HepG2 (cell line): ENCODE results near the gene HPCAL1. TPM values are rescaled to one million over a fixed set of nuclear protein-coding genes. Genes with fewer than 3 reads are reported as not detected.
A peak's percentile ranks its signal among the peaks of the same experiment; 100 is the strongest.
"Not testable (repeated sequence)": the region's sequence is repeated elsewhere in the genome, so short reads cannot be mapped to it uniquely, and the experiment has no call there.

Experiments
- ATAC-seq: fragments of 200-7000 bp; cut with Tn5 transposase; 3 replicates; pipeline ENCODE4 v1.9.1; 2020; ENCODE audit warnings: mild to moderate bottlenecking, moderate library complexity
- BruUV-seq: library from RNA; stranded (reverse); fragments of 400-500 nt; replicated peaks from 2 replicates; lab custom pipeline; 2021; lab: Mats Ljungman, UMichigan
- CTCF ChIA-PET: fragments of 300-600 bp; formaldehyde crosslinking; extraction: SDS; loops from one replicate; lab custom pipeline; 2021; ENCODE audit warnings: low total read pairs, inconsistent platforms, low intra/inter-chr PET ratio; lab: Yijun Ruan, JAX
- POLR2A ChIA-PET: fragments of 350-600 bp; sonication (Branson Sonifier 250); formaldehyde crosslinking; loops from one replicate; lab custom pipeline; 2020; ENCODE audit warnings: antibody characterized with exemption, inconsistent platforms; lab: Yijun Ruan, JAX
- DNase-seq: peaks from one replicate; pipeline ENCODE4 v3.0.0-alpha.2; 2015; ENCODE audit warnings: low spot score
- FAIRE-seq: peaks from 3 replicates; lab custom pipeline; 2011; peaks lifted over from hg19 to GRCh38; lab: Jason Lieb, UNC
- H2AFZ ChIP-seq: one replicate; pipeline ENCODE4 v1.6.1; 2011; ENCODE audit warnings: low read length, inconsistent platforms
- H3K27ac ChIP-seq: fragments of 300-600 bp; 3 replicates; pipeline ENCODE4 v1.8.0; 2011; ENCODE audit warnings: mixed run types, mild to moderate bottlenecking, mixed read lengths, low read length, inconsistent platforms; ENCODE audit not compliant: insufficient read depth; ENCODE audit errors: extremely low read length
- H3K27me3 ChIP-seq, 2 experiments: fragments of 200-600 bp in 1 of 2; 2 replicates in 1 of 2; 3 replicates in 1 of 2; pipeline versions ENCODE4 v1.6.0 to v1.8.0; 2011; ENCODE audit warnings: low read length in 2 of 2, mild to moderate bottlenecking in 2 of 2, moderate library complexity in 2 of 2, inconsistent platforms in 1 of 2; ENCODE audit not compliant: insufficient read depth in 2 of 2, control insufficient read depth in 1 of 2
- H3K36me3 ChIP-seq, 2 experiments: fragments of 200-600 bp in 1 of 2; replicated peaks in 1 of 2; 2 replicates in 1 of 2; 3 replicates in 1 of 2; pipeline versions ENCODE4 v1.5.1 to v1.8.0; 2011; ENCODE audit warnings: low read length in 2 of 2, inconsistent platforms in 1 of 2; ENCODE audit not compliant: insufficient read depth in 2 of 2, control insufficient read depth in 1 of 2
- H3K4me1 ChIP-seq: 2 replicates; pipeline ENCODE4 v1.5.1; 2012; ENCODE audit warnings: low read length, inconsistent platforms; ENCODE audit not compliant: insufficient read depth
- H3K4me2 ChIP-seq: 2 replicates; pipeline ENCODE4 v1.6.0; 2011; ENCODE audit warnings: low read depth, low read length, inconsistent platforms
- H3K4me3 ChIP-seq, 3 experiments: fragments of 200-600 bp in 1 of 3; sonication (generic), shearing (Covaris generic) in 1 of 3; replicated peaks in 1 of 3; 2 replicates each; pipeline ENCODE4 v1.5.1; 2011 to 2016; ENCODE audit warnings: low read length in 3 of 3, inconsistent platforms in 2 of 3, low read depth in 2 of 3, mild to moderate bottlenecking in 2 of 3, control low read depth in 1 of 3, mixed read lengths in 1 of 3; ENCODE audit not compliant: insufficient read depth in 1 of 3
- H3K79me2 ChIP-seq: one replicate; pipeline ENCODE4 v1.6.1; 2011; ENCODE audit warnings: low read length, inconsistent platforms; ENCODE audit not compliant: insufficient read depth
- H3K9ac ChIP-seq: 2 replicates; pipeline ENCODE4 v1.6.0; 2011; ENCODE audit warnings: mild to moderate bottlenecking, low read depth, low read length, inconsistent platforms; ENCODE audit not compliant: insufficient read depth
- H3K9me3 ChIP-seq: 2 replicates; pipeline ENCODE4 v1.5.1; 2012; ENCODE audit warnings: mild to moderate bottlenecking, low read length
- H4K20me1 ChIP-seq: 2 replicates; pipeline ENCODE4 v1.6.0; 2011; ENCODE audit warnings: inconsistent platforms, mild to moderate bottlenecking, low read length, moderate library complexity; ENCODE audit not compliant: insufficient read depth
- ZNF12 ChIP-seq: sonication (generic); formaldehyde crosslinking; IDR thresholded peaks from 2 replicates; pipeline ENCODE4 v1.5.0; 2020; ENCODE audit warnings: missing genetic modification reagents
- ZSCAN21 ChIP-seq: sonication (generic); formaldehyde crosslinking; IDR thresholded peaks from 2 replicates; pipeline ENCODE4 v1.8.0; 2022; ENCODE audit warnings: mild to moderate bottlenecking, missing genetic modification reagents, moderate library complexity, borderline replicate concordance
- WGBS: methylation state at CpG from one replicate; pipeline ENCODE4 v1.1.6; 2017; ENCODE audit warnings: low lambda C conversion rate; 5-methylcytosine and 5-hydroxymethylcytosine counted together
- in situ Hi-C: cut with HindIII; loops from 2 replicates; pipeline ENCODE4 v1.10.0; 2017; ENCODE audit warnings: low pct_unique_long_range_greater_than_20kb; ENCODE audit not compliant: extremely low pct_ligation_motif_present
- intact Hi-C: fragments of 100-400 bp; cut with micrococcal nuclease; formaldehyde crosslinking; loops from one replicate; pipeline ENCODE4 v1.10.0; 2022; ENCODE audit not compliant: unreplicated experiment
- polyA plus RNA-seq, 8 experiments: library from polyadenylated mRNA; depleted of rRNA in 3 of 8; stranded (reverse) in 7 of 8; unstranded in 1 of 8; fragments of >200 nt; fragmentation: Illumina TruSeq in 4 of 8; extraction: Trizol in 4 of 8; gene quantifications; 2 replicates each; pipeline versions ENCODE4 v1.2.1 to v1.2.3, GENCODE V29; 2011 to 2016; ENCODE audit warnings: low read depth in 4 of 8, missing spikeins in 1 of 8, mixed read lengths in 1 of 8; ENCODE audit not compliant: insufficient read depth in 1 of 8
- total RNA-seq, 5 experiments: library from RNA; depleted of rRNA; stranded (reverse); fragments of >200 nt; fragmentation: Illumina TruSeq; extraction: Trizol; gene quantifications; 2 replicates each; pipeline ENCODE4 v1.2.3, GENCODE V29; 2016; ENCODE audit warnings: low read depth in 1 of 5

The HPCAL1 gene
- total and polyA plus RNA-seq, 2 of the 13 experiments (the other 11 are each of a cell fraction or from before 2014, with no cell fraction given): 29.5 to 29.9 TPM

GRCh38 chr2:10263526-10263925 is 39.2 kb upstream of the HPCAL1 start:
- BruUV-seq, in situ Hi-C loops, H2AFZ ChIP-seq, H4K20me1 ChIP-seq, POLR2A ChIA-PET, H3K9me3 ChIP-seq, DNase-seq, CTCF ChIA-PET, H3K4me3 ChIP-seq, H3K9ac ChIP-seq, ATAC-seq, H3K27ac ChIP-seq, H3K4me2 ChIP-seq, H3K79me2 ChIP-seq, FAIRE-seq, H3K36me3 ChIP-seq, intact Hi-C loops: not testable (repeated sequence)
- peaks cover 7 to 84% of the 10 kb centered on the region in 2 experiments for H3K27me3 ChIP-seq
- 83% methylated on average over 4 of the region's 5 CpGs for WGBS
- peaks cover 29% of the 10 kb centered on the region for H3K4me1 ChIP-seq

- DNase-seq: no peak
- in situ Hi-C loops: no loop called here
- Histone ChIP-seq H3K79me2 (no peaks in the 10 kb centered on the region), H3K9ac (no peak overlapping the region), H3K36me3 (no peaks in the 10 kb centered on the region), H2AFZ (no peak overlapping the region), H4K20me1 (no peaks in the 10 kb centered on the region), H3K4me1 (peaks cover 33% of the 10 kb centered on the region), H3K4me2 (no peak overlapping the region), H3K27ac (no peak overlapping the region), H3K9me3 (no peaks in the 10 kb centered on the region), H3K27me3 (peaks cover 7 to 84% of the 10 kb centered on the region in 2 experiments), H3K4me3 (no peak overlapping the region)
- FAIRE-seq: no peak
- no peak for ATAC-seq
- CTCF ChIA-PET: no interaction called here
- POLR2A ChIA-PET: interaction anchor here (1.5 to 2.0 kb wide), 4 partner anchors 14 to 37 kb away, joined by 3 to 7 read pairs (median 5); no protein-coding TSS in a partner anchor
- 60% methylated on average over 25 of the region's 26 CpGs for WGBS
- BruUV-seq: no TSS peak
- intact Hi-C loops: no loop called here
- TF ChIP-seq ZSCAN21 (CRISPR knock-in tag) (no peak), ZNF12 (peak; percentile 65; the same call in 1 of the 2 replicates)
These were observed 38.0 kb upstream of the HPCAL1 start for GRCh38 chr2:10264506-10265328.
